T47D (cell line): ENCODE results near the gene SMG6.
A peak's percentile ranks its signal among the peaks of the same experiment; 100 is the strongest.

Experiments used
- DNase-seq, 2 experiments: peaks; one replicate each; pipeline versions ENCODE4 v3.0.0 to v3.0.0-alpha.2; 2011 to 2012; ENCODE audit warnings: low read depth in 1 of 2, low spot score in 1 of 2
- JUND ChIP-seq: IDR thresholded peaks from 2 replicates; pipeline ENCODE4 v1.6.1; 2012; ENCODE audit warnings: low read depth
- in situ Hi-C: cut with HindIII; loops from 2 replicates; pipeline ENCODE4 v1.10.0; 2016; ENCODE audit warnings: low sequenced_read_pairs, low pct_unique_long_range_greater_than_20kb

The SMG6 gene

DNA sequence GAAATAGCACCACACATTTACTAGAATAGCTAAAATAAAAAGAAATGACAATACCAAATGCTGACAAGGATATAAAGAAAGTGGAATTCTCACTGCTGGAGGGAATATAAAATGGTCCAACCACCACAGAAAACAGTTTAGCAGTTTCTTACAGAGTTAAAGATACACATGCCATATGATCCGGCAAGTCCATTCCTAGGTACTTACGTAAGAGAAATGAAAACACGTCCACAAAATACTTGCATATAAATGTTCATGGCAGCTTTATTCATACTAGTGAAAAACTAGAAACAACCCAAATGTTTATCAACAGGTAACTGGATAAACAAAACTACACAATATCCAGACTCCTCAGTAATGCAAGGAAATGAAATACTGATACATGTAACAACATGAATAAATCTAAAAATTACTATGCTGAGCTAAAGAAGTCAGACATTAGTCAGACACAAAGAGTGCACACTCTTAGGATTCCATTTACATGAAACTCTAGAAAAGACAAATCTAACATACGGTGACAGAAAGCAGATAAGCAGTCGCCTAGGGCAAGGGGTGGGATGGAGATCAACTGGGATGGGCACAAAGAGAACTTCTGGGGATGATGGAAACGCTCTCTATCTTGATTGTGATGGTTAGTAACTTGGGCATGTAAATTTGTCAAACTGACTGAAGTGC is 76.4 kb downstream of the SMG6 start:
- no peak for DNase-seq
- TF ChIP-seq JUND = no peak
- in situ Hi-C loops = no loop called here

DNA sequence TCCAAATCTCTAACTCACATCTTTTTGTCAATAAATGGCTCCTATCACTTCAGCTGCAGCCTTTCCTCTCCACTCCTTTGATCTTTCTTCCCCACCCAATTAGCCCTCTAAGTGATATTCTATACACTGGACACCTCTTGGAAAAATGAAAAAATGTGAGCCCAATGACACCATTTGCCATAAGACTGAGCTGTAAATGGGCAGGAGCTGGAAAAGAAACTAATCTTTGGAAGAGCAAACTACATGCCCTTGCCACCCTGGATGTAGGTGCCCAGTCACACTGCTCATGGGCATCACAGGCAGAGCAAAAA is 80.0 kb downstream of the SMG6 start:
- in situ Hi-C loops = no loop called here
- no peak for TF ChIP-seq JUND
- no peak for DNase-seq

DNA sequence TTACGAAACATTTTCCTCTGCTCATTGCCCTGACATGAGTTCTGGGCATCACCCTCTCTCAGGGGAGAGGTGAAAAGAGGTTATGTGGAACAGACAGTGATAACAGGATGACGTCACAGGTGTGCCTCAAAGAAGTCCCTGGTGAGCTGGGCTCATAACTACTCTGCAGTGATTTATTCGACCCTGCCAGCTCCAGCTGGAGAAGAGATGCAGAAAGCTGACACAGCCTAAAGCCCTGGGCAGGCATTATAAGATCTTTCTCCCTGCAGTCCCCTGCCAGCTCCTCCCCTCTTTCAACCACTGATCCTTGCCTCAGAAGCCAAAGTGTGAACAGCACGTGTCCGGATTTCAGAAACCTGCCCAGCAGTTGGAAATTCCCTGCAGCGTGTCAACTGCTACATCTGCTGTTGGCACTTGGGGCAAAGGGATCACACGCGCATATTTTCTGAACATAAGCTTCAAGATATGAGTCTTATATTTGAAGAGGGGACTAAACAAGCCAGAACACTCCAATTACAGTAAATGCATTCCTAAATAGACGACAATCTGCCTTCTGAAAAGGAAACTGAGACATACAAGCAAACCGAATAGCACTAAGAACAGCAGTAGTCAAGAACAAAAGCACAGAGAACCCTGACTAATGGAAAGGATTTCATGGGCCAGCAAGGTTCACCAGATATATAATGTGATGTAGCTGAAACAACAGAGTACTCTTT is 80.5 kb downstream of the SMG6 start:
- TF ChIP-seq JUND = no peak
- DNase-seq = no peak
- in situ Hi-C loops = no loop called here

DNA sequence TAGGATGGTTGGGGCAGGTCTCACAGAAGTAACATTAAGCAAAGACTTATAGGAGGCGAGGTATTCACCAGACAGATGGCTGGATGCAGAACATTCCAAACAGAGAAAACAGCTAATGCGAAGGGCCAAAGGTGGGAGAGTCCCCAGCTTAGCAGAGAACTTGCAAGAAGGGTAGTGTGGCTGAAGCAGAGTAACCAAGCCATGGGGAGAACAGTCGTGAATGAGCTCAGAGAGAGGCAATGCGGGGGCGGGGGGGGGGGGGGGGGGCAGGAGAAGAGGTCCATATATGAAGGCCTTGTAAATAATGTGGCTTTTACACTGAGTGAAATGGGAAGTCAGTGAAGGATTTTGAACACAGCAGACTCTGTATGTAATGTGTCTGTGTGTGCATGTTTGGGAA is 81.3 kb downstream of the SMG6 start:
- no peak for TF ChIP-seq JUND
- DNase-seq = no peak
- in situ Hi-C loops = no loop called here

DNA sequence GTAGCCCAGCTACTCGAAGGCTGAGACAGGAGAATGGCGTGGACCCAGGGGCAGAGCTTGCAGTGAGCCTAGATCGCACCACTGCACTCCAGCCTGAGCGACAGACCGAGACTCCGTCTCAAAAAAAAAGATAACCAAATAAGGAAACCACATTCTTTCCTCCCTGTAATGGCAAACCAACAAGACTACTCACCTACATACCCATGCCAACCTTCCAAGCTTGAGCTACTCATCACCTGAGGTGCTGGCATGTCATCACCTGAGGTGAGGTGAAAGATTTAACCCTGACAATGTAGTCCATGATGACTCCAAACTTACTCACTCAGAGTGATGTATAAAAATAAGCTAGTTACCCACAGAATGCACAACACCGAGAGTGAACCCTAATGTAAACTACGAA is 85.2 kb downstream of the SMG6 start:
- DNase-seq = no peak
- TF ChIP-seq JUND = no peak
- in situ Hi-C loops = no loop called here

DNA sequence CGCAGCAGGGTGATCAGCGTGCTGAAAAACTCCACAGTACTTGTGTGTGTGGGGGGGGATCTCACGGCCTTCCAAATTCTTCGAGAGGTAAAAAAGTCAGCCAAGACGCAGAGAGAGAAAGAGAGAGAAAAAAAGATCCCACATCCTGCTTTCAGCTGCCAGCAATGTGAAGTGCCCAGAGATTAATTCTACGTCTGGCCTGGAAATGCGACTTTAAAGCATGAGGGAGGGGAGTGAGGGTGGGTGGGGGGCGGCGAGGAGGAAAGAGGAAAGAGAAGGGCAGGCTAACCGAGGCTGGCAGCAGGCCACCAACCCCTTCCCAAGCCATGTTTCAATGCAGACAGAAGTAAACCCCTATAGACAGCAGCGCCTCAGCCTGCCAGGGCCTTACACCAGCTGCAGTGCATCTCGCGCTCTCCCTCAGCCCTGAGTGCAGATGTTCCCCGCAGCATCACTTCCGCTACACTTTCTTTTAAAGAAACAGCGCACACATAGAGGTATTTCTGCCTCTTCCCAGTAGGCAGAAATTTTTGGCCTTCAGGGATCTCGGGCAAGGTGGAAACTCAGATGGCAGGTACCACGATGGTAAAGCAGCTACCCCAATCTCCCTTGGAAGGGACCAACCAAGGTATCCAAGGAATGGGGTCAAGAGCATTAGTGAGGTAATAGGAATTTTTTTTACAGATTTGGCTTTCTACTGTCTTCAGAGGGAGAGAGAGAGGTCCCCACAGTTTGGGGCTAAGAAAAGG is 87.8 kb downstream of the SMG6 start:
- TF ChIP-seq JUND = no peak
- in situ Hi-C loops = no loop called here
- DNase-seq = no peak

DNA sequence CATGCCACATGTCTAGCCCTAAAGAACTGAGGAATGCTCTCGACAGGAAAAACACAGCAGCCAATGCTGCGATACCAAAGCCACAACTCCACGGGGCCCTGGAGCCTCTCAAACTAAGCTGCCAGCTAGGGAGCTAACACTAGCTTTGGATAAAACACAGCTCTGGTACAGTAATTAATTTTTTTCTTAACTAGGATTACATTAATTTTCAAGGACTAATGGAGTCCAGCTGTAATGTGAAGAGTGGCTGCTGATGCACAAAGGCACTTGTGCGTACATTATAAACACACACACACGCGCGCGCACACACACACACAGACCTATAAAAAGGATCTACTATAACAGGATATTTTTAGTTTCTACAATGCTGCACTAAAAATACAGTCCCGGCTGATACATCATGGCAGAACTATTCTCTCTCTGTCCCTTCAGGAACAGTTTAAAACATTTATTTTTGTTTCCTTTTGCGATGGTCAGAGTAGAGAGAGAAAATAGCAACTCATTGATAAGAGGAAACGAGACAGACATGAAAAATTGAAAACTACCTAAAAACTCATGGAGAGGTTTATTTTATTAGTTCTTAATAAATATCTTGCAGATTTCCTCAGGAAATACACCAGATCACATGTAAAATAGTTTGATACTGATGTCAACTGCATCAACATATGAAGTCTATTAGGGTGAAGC is 88.5 kb downstream of the SMG6 start:
- in situ Hi-C loops = no loop called here
- DNase-seq = no peak
- TF ChIP-seq JUND = no peak

DNA sequence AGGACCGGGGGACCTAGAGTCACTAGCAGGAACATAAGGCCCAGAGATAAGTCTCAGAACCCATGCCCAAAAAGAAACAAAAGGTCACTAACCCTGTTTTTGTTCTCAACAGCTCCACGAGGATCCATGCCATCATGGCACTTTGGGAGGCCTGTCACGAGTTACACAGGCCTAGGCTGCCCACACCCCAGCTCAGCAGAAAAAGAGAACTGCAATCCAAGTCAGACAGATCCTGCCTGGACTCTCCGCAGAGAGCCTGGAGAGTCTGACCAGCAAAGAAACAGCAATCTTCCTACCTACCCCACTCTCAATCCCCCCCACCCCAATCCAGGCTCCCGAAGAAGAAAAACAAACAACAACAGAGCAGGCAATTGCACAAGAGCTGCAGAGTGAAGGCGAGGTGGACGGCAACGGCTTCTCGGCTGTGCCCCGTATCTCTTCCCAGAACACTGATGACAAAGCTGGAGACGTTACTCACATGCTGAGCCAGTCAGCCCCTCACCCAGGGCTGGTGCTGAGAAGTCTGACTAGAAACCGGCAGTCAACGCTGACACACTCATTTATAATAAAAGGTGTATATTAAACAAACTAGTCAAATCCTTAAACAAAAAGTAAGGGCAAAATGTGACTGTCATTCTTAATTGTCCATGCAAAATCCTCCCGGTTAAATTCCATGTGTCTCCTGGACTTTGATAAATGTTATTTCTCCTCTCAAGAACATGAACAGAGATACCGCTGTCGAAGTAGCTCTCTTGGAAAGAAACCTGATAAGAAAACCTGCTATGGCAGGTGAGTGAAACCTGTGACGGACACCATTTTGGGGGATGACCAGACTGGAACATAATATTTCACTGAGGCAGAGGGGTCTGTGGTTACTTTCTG is 89.3 kb downstream of the SMG6 start:
- in situ Hi-C loops = no loop called here
- no peak for DNase-seq
- no peak for TF ChIP-seq JUND

DNA sequence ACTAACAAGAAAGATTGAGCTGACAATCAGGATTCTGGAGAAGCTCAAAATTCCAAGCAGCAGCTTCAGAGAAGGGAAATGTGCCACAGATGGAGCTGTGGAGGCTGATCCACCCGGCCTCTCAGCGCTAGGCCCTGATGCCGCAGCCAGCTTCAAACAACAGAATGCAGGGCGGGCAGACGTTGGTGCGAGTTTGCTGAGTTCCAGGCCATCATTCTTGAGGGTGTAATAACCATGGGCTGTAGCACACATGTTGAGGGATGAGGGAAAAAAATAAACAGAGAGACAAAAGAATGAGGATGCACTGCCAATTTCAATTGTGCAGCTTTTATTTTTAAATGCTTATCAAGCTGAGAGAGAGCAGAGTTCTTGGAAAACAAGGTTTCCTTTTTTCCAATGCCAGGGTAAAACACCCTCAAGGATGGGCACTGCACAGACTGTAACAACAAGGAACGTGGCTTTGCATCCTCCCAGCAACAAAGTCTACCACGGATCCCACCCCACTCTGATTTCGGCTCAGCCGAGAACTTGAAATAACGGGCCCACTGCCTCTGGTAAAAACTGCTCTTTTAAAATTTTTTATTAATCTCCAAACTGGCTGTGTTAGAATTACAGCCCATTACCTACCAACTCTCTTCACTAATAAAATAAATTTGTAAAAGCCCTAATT is 90.2 kb downstream of the SMG6 start:
- no peak for DNase-seq
- TF ChIP-seq JUND = no peak
- in situ Hi-C loops = no loop called here

DNA sequence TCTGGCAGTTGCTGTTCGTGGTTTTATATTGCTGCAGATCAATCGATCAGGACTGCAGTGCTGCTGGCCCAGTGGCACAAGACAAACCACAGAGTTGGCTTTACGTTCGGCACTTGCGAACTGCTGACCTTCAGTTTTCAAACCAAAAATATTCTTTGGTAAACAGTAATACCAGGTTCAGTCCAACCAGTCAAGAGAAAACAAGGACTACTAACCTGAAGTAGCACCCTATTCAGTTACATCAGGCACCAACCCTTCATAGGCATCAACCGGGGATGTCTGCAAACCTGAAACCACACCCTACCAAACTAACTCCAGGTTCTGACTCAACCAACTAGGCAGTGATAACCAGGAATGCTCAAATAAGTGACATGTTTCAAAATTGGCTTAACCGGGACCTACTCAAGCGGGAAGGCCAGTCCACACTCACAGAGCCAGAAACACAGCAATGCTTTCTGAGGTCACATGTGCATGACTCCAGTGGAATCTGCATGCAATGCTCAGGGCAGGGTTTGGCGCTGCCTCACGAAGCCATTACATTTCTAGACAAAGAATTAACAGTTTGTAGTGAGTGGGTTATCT is 91.1 kb downstream of the SMG6 start:
- in situ Hi-C loops = no loop called here
- no peak for TF ChIP-seq JUND
- DNase-seq = peak in 1 of 2 experiments; percentile 15

DNA sequence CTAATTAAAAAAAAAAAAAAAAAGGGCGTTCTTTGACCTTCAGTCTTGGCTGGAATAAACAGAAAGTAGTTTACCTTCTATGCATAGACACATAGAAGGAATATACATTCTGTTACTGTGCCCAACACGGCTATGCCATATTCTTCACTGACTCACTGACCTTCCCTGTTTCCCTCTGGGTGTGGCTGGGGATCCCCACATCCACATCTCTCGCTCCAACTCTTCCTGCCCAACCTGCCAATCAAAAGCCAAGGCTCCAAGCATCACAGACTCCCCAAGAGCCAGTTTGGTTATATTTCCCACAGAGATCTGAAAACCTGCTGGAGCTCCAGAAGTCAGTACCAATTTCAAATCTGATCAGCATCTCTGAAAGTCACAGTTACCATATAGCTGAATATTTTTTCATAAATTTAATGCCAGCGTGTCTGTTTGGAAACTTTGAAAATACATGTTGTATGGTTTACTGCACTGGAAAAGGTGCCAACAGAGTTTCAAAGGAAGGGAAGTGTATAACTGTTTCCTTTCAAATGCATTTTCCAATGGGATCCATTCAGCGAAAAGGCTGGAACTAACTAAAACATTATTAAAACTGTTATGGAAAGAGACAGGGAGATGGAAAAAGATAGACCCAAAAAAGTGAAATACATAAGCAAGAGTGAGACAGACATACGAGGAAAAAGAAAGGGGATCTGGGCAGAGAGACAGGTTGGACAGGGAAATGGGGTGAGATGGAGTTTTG is 91.8 kb downstream of the SMG6 start:
- TF ChIP-seq JUND = no peak
- no peak for DNase-seq
- in situ Hi-C loops = no loop called here
